Choroid plexus epithelial cell (primary cell): ENCODE measurements around the gene FOXP1.
A peak's percentile ranks its signal among the peaks of the same experiment; 100 is the strongest.

Experiments used
- DNase-seq: peaks from one replicate; pipeline ENCODE4 v3.0.0-alpha.2; 2010; ENCODE audit warnings: low read depth
- H3K4me3 ChIP-seq: 2 replicates; pipeline ENCODE4 v1.5.1; 2011; ENCODE audit warnings: low read depth, mild to moderate bottlenecking, control low read depth, low read length, moderate library complexity
- CTCF ChIP-seq: conservative IDR thresholded peaks from 2 replicates; pipeline ENCODE4 v1.5.1; 2011; ENCODE audit warnings: low read depth, mild to moderate bottlenecking, control low read depth, inconsistent platforms, low read length, moderate library complexity

FOXP1 gene

GRCh38 chr3:71172189-71172588, 411.3 kb downstream of the FOXP1 start:
- no peak for TF ChIP-seq CTCF
- DNase-seq: no peak
- no peak overlapping the region for H3K4me3 ChIP-seq

- DNase-seq: no peak
- no peak for TF ChIP-seq CTCF
- H3K4me3 ChIP-seq: no peak overlapping the region
Observed at GRCh38 chr3:71171247-71171646, 412.3 kb downstream of the FOXP1 start.

GRCh38 chr3:71168880-71169411, 414.6 kb downstream of the FOXP1 start:
- no peak for TF ChIP-seq CTCF
- DNase-seq: peak; percentile 45
- H3K4me3 ChIP-seq: no peak overlapping the region

GRCh38 chr3:71168121-71168721, 415.3 kb downstream of the FOXP1 start:
- no peak overlapping the region for H3K4me3 ChIP-seq
- peak; percentile 78 for DNase-seq
- no peak for TF ChIP-seq CTCF

GRCh38 chr3:71166339-71167240, 416.9 kb downstream of the FOXP1 start:
- TF ChIP-seq CTCF: no peak
- H3K4me3 ChIP-seq: no peak overlapping the region
- no peak for DNase-seq

- TF ChIP-seq CTCF: no peak
- H3K4me3 ChIP-seq: no peak overlapping the region
- DNase-seq: no peak
Observed at GRCh38 chr3:71164881-71165280, 418.6 kb downstream of the FOXP1 start.
